Left renal cortex interstitium (tissue), 4 donors: ENCODE measurements around the gene ANKS1A. TPM values are rescaled to one million over a fixed set of nuclear protein-coding genes. Genes with fewer than 3 reads are reported as not detected.
"Not testable (repeated sequence)": the region's sequence is repeated elsewhere in the genome, so short reads cannot be mapped to it uniquely, and the experiment has no call there.

Experiments
- DNase-seq, 4 donors: peaks; one replicate each; pipeline ENCODE4 v3.0.0-alpha.2; 2013; ENCODE audit warnings: low read depth in 4 of 4, low spot score in 2 of 4, missing footprints in 1 of 4
- polyA plus RNA-seq, 4 donors: library from polyadenylated mRNA; unstranded; fragments of 120-200 nt; gene quantifications; one replicate each; pipeline ENCODE4 v1.2.1, GENCODE V29; 2013; ENCODE audit not compliant: insufficient read length in 4 of 4

Gene ANKS1A
- polyA plus RNA-seq, 4 donors: 33.1 to 53.7 (median 43.2) TPM

GRCh38 chr6:34917626-34918285, 28.7 kb downstream of the ANKS1A start:
- no peak for DNase-seq

- no peak for DNase-seq
Measured at GRCh38 chr6:34919651-34920050, 30.6 kb downstream of the ANKS1A start.

- DNase-seq: no peak
Measured at GRCh38 chr6:34920097-34920496, 31.0 kb downstream of the ANKS1A start.

GRCh38 chr6:34922177-34922663, 33.2 kb downstream of the ANKS1A start:
- DNase-seq: no peak

GRCh38 chr6:34924831-34925625, 36.0 kb downstream of the ANKS1A start:
- DNase-seq: no peak

- DNase-seq: no peak
Measured at GRCh38 chr6:34926655-34927054, 37.6 kb downstream of the ANKS1A start.

- no peak for DNase-seq
Measured at GRCh38 chr6:34928220-34928619, 39.2 kb downstream of the ANKS1A start.

- no peak for DNase-seq
Measured at GRCh38 chr6:34928695-34929094, 39.6 kb downstream of the ANKS1A start.

- DNase-seq: no peak
Measured at GRCh38 chr6:34929241-34929978, 40.4 kb downstream of the ANKS1A start.

- DNase-seq: no peak
Measured at GRCh38 chr6:34930221-34930620, 41.2 kb downstream of the ANKS1A start.

GRCh38 chr6:34932202-34932601, 43.1 kb downstream of the ANKS1A start:
- DNase-seq: not testable (repeated sequence)

GRCh38 chr6:34934516-34934915, 45.5 kb downstream of the ANKS1A start:
- peak in 1 of 4 donors; percentile 43 for DNase-seq

GRCh38 chr6:34938268-34938667, 49.2 kb downstream of the ANKS1A start:
- no peak for DNase-seq

GRCh38 chr6:34940030-34940434, 51.0 kb downstream of the ANKS1A start:
- no peak for DNase-seq

- no peak for DNase-seq
Measured at GRCh38 chr6:34941421-34941820, 52.4 kb downstream of the ANKS1A start.

- DNase-seq: no peak
Measured at GRCh38 chr6:34945317-34945716, 56.3 kb downstream of the ANKS1A start.

GRCh38 chr6:34947561-34947960, 58.5 kb downstream of the ANKS1A start:
- DNase-seq: no peak

- no peak for DNase-seq
Measured at GRCh38 chr6:34949636-34950035, 60.6 kb downstream of the ANKS1A start.

- no peak for DNase-seq
Measured at GRCh38 chr6:34950849-34951248, 61.8 kb downstream of the ANKS1A start.

GRCh38 chr6:34951731-34952130, 62.7 kb downstream of the ANKS1A start:
- no peak for DNase-seq
